HG03469 (cell line): ENCODE measurements around the gene HOXA5.

Experiments
- ATAC-seq: cut with Tn5 transposase; IDR thresholded peaks from one replicate; pipeline ENCODE4 v1.9.1; 2021; ENCODE audit warnings: mild to moderate bottlenecking, moderate library complexity, moderate number of reproducible peaks; ENCODE audit not compliant: unreplicated experiment

The HOXA5 gene

DNA sequence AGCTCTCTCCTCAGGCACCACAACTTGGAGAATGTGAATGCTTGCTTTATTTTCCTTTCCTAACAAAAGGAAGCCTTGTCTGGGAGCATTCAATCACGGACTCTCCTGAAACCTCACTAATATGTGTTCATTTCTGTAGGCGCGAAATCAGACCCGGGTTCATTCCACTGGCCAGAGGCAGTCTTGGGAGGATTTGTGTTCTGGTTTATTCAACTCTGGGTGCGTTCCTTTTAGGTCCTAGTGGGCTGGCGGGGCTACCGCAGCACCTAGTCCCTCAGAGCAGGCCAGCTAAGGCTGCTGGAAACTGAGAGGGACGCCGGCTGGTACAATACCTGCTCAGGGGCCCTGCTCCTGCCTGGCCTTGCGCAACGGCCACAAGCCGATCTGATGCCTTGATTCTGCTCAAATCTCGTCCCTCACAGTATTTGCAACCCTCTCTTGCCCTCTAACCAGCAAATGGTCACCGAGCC lies 20.4 kb downstream of the HOXA5 start:
- ATAC-seq: no peak

- no peak for ATAC-seq
Measured at GRCh38 chr7:27122077-27122910, 21.2 kb downstream of the HOXA5 start.

GRCh38 chr7:27121684-27122076 lies 21.8 kb downstream of the HOXA5 start:
- ATAC-seq: no peak

GRCh38 chr7:27119412-27119911 lies 24.0 kb downstream of the HOXA5 start:
- no peak for ATAC-seq

GRCh38 chr7:27118580-27118979 lies 24.9 kb downstream of the HOXA5 start:
- no peak for ATAC-seq

GRCh38 chr7:27117887-27118491 lies 25.5 kb downstream of the HOXA5 start:
- ATAC-seq: no peak

DNA sequence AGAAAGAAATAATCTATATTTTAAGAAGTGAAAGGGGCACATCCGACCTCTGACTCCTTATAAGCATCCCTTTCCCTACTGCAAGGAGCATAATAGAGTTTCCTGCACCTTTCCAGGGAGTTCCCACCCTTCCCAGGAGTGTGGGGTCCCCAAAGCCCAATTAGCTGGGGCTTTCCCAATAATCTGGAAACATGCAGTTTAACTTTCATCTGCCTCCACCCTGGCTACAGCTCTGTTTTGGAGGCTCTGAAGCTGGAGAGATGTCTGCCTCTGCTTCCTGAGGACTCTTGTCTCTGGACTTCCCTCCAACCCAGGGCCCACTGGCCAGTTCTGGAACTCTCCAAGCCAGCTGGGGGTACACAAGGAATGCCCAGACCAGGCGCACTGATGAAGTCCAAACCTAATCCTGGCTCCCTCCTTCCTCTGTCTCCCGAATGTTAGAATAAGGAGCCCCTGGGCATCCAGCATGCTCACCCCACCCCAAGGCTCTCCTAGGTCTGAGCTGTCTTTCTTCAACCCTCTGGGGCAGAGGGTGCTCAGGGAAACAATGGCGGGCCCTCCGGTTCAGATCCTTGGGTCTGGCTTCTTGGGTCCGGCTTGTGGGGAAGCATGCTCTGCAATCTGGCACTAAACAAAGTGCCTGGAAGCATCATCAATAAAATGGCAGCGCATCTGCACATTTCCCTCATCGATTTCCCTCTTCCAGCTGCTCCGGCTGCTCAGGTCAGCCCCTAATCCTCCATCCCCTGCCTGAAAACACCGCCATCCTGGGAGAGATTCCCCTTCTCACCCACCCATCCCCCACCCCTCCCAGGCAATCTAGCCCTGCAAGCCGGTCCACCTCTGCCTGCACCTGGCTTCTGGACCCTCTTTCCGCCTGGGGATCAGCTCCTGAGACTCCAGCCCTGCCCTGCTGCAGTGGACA lies 26.3 kb downstream of the HOXA5 start:
- ATAC-seq: no peak

DNA sequence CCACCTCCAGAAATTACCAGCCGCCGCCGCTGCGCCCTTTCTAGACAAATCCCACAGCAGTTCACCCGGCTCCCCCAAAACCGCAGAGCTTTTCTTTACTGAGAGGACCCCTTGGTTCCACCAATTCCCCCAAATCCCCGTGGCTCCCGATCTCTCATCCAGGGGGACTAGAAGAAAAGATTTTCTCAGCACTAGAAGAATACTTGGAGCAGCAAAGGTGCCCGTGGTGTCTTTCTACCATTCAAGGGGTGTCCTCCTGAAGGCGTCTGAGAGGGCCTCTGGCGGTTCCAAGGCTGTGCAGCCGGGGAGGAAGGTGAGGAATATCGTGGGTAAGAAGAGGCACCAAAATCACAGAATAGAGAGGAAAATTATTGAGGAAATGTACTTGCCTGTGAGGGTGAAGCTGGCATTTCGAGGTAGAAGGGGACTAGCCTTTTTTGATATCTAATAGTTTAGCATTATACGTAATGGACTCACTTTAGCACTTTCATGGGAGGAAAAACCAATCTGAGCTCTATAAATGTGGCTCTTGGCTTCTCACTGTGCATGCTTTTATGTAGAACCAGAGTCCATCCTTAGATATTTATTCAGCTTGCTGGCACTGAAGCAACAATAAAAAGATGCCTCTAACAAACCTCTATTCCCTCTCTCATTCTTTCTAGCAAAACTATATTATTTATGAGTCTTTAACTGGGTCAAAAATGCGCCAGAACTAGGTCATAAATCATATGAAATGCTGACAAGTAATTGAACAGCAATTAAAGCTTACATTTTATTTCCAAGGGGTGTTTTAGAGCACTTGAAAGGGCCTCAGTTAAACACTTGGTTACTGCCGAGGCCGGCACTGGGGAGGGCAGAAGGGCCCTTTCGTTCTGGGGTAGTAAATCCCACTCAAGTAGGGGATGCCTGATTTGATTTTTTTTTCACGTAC lies 27.2 kb downstream of the HOXA5 start:
- no peak for ATAC-seq

- no peak for ATAC-seq
Measured at GRCh38 chr7:27115221-27116026, 28.1 kb downstream of the HOXA5 start.

- ATAC-seq: no peak
Measured at GRCh38 chr7:27114881-27115220, 28.6 kb downstream of the HOXA5 start.

DNA sequence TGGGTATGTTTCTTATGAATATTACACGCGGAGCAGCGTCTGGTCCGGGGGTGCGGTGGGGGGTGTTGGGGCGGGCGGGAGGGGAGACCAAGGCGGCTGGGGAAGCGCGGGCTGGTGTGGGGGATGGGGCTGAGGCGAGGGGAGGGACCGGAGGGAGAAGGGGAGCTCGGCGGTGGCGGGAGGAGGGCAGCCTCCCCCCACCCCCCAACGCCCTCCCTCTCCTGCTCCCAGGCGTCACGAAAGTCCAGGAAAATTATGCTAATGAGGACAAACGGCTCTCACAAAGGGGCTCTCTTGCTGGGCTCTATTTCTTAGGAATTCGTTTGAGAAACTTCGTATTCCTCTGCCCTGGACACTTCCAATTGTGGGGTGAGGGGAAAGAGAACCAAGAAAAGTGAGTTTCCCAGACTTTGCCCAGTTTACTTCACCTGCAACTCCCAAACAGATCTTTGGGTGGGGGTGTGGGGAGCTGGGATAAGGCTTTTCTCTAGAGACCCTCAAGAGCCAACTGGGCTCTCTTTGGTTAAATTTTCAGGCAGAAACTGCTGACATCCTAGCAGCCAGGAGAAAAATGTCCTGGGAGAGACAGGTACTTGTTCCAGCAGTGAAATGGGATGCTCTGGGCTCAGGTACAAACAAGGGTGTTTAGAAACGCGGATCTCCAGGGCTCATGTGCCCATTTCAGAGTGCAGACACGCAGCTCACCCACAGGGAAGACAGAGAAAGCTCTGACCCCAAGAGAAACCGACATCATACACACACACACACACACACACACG lies 29.3 kb downstream of the HOXA5 start:
- ATAC-seq: no peak

GRCh38 chr7:27112955-27113949 lies 30.2 kb downstream of the HOXA5 start:
- ATAC-seq: no peak

DNA sequence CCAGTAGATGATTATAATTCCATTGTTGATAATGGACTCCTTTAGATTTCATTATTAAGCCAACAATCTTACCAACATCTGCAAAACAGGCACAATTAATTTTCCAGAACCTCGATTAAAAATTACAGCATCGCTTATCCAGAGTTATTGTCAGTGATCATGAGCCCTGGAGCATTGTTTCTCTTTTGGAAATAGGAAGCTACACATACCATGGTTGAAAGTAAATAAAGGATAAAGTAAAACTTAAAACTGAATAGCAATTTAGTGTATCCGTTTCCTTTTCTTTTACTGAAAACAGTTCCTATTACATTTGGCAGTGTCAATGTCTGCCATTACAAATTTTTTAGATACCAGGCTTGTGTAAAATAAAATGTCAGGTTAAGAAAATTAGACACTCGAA lies 31.1 kb downstream of the HOXA5 start:
- no peak for ATAC-seq

GRCh38 chr7:27111751-27112277 lies 31.7 kb downstream of the HOXA5 start:
- no peak for ATAC-seq

GRCh38 chr7:27111042-27111750 lies 32.3 kb downstream of the HOXA5 start:
- ATAC-seq: no peak
